IMR-90 (cell line): ENCODE measurements around the gene GALNT4.

Experiments
- CTCF ChIP-seq: conservative IDR thresholded peaks from 2 replicates; pipeline ENCODE4 v1.5.1; 2012; ENCODE audit warnings: mild to moderate bottlenecking, low read depth, low read length, improper control_type of control experiment
- MAFK ChIP-seq: IDR thresholded peaks from 2 replicates; pipeline ENCODE4 v1.6.1; 2012; ENCODE audit warnings: low read depth, low read length, improper control_type of control experiment
- MAZ ChIP-seq: IDR thresholded peaks from 2 replicates; pipeline ENCODE4 v1.6.1; 2012; ENCODE audit warnings: low read depth, mild to moderate bottlenecking, low read length, improper control_type of control experiment, moderate library complexity, borderline replicate concordance
- MXI1 ChIP-seq: IDR thresholded peaks from 2 replicates; pipeline ENCODE4 v1.6.1; 2012; ENCODE audit warnings: low read depth, mild to moderate bottlenecking, low read length, moderate library complexity, borderline replicate concordance
- POLR2A ChIP-seq: IDR thresholded peaks from 2 replicates; pipeline ENCODE4 v1.6.1; 2012; ENCODE audit warnings: mild to moderate bottlenecking, low read depth, low read length
- SMC3 ChIP-seq: fragments of 150-350 bp; IDR thresholded peaks from 2 replicates; pipeline ENCODE4 v1.6.1; 2016; ENCODE audit warnings: low read depth, mild to moderate bottlenecking, antibody characterized with exemption, low read length, moderate library complexity
- TF ChIP-seq, protein P1 (sequence below): fragments of 150-350 bp; IDR thresholded peaks from 2 replicates; pipeline ENCODE4 v1.6.1; 2017; ENCODE audit warnings: mild to moderate bottlenecking, antibody characterized with exemption, low read length, low read depth

DNA sequence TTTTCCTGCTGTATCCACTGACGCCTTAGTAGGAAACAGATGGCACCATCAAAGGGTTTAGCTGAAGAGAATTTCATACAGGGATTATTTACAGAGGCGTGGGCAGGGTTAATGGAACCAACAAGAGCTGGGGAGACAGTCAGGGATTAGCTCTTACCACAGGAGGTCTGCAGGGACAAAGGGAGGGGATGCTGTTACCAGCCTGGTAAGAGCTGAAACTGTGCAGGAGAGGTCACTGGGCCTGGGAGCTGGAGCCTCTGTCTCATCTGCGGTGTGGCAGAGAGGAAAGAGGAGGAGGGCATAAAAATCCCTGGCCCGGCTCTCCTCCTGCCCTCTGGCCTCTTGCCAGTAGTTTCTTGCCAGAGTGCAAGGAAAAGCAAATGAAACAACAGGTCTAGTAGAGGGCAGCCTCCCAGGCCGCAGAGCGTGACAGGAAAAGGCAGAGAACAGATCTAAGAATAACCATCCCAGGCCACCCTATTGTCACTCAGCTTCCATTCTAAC, 20.1 kb upstream of the GALNT4 start:
- TF ChIP-seq MAFK (no peak), CTCF (no peak), POLR2A (no peak), MXI1 (no peak), SMC3 (no peak), MAZ (no peak)
- TF ChIP-seq, protein P1, sequence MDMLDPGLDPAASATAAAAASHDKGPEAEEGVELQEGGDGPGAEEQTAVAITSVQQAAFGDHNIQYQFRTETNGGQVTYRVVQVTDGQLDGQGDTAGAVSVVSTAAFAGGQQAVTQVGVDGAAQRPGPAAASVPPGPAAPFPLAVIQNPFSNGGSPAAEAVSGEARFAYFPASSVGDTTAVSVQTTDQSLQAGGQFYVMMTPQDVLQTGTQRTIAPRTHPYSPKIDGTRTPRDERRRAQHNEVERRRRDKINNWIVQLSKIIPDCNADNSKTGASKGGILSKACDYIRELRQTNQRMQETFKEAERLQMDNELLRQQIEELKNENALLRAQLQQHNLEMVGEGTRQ: no peak
